H1 (cell line): ENCODE measurements around the gene TCN2. TPM values are rescaled to one million over a fixed set of nuclear protein-coding genes. Genes with fewer than 3 reads are reported as not detected.

Experiments
- CTCF ChIA-PET: fragments of 300-600 bp; sonication (Branson Sonifier 250); formaldehyde crosslinking; loops from one replicate; lab custom pipeline; 2021; ENCODE audit not compliant: partially characterized antibody; lab: Charles Lee
- POLR2A ChIA-PET: fragments of 300-600 bp; sonication (Branson Sonifier 250); formaldehyde crosslinking; loops from one replicate; lab custom pipeline; 2021; ENCODE audit warnings: inconsistent platforms; ENCODE audit not compliant: partially characterized antibody; lab: Charles Lee
- DNase-seq, 2 experiments: peaks; one replicate each; pipeline versions ENCODE4 v3.0.0 to v3.0.0-alpha.2; 2010 to 2022; ENCODE audit warnings: low spot score in 2 of 2, low read depth in 1 of 2, mixed read lengths in 1 of 2
- FAIRE-seq: peaks from 2 replicates; lab custom pipeline; 2011; peaks lifted over from hg19 to GRCh38; lab: Jason Lieb, UNC
- H2AFZ ChIP-seq: 2 replicates; pipeline ENCODE4 v1.8.1; 2012; ENCODE audit warnings: low read length, inconsistent platforms
- H2AK5ac ChIP-seq: 2 replicates; pipeline ENCODE4 v1.6.1; 2013; ENCODE audit warnings: low read depth, low read length
- H2BK120ac ChIP-seq: replicated peaks from 2 replicates; pipeline ENCODE3; 2013; ENCODE audit warnings: low read depth, low read length, inconsistent platforms
- H2BK12ac ChIP-seq: 2 replicates; pipeline ENCODE4 v1.6.1; 2013; ENCODE audit warnings: low read depth, low read length
- H2BK15ac ChIP-seq: 2 replicates; pipeline ENCODE4 v1.6.1; 2013; ENCODE audit warnings: low read length
- H2BK20ac ChIP-seq: 2 replicates; pipeline ENCODE4 v1.6.1; 2013; ENCODE audit warnings: low read length
- H2BK5ac ChIP-seq: 2 replicates; pipeline ENCODE4 v1.6.1; 2013; ENCODE audit warnings: low read depth, low read length
- H3K14ac ChIP-seq: 2 replicates; pipeline ENCODE4 v1.6.1; 2013; ENCODE audit warnings: inconsistent platforms; ENCODE audit not compliant: insufficient read length
- H3K18ac ChIP-seq: 2 replicates; pipeline ENCODE4 v1.6.1; 2013; ENCODE audit warnings: low read length; ENCODE audit errors: extremely low read depth
- H3K23ac ChIP-seq: 2 replicates; pipeline ENCODE4 v1.6.1; 2013; ENCODE audit warnings: inconsistent platforms; ENCODE audit not compliant: insufficient read length
- H3K23me2 ChIP-seq: 2 replicates; pipeline ENCODE4 v1.6.1; 2013; ENCODE audit warnings: low read depth, low read length
- H3K27ac ChIP-seq: 2 replicates; pipeline ENCODE4 v1.6.1; 2011; ENCODE audit warnings: low read depth, low read length, inconsistent platforms
- H3K27me3 ChIP-seq, 4 experiments: replicated peaks in 1 of 4; 1 replicate in 1 of 4; 2 replicates in 3 of 4; pipeline versions ENCODE4 v1.6.1 to v1.8.1; 2011 to 2013; ENCODE audit warnings: low read length in 3 of 4, mild to moderate bottlenecking in 3 of 4, inconsistent platforms in 2 of 4, mixed read lengths in 2 of 4, moderate library complexity in 1 of 4; ENCODE audit not compliant: control insufficient read depth in 3 of 4, insufficient read depth in 3 of 4; ENCODE audit errors: extremely low read depth in 1 of 4
- H3K36me3 ChIP-seq, 4 experiments: 2 replicates each; pipeline versions ENCODE4 v1.6.1 to v1.8.1; 2011 to 2013; ENCODE audit warnings: mild to moderate bottlenecking in 4 of 4, low read length in 3 of 4, moderate library complexity in 2 of 4, control low read depth in 1 of 4, inconsistent platforms in 1 of 4; ENCODE audit not compliant: insufficient read depth in 4 of 4, control insufficient read depth in 2 of 4
- H3K4ac ChIP-seq: replicated peaks from 2 replicates; pipeline ENCODE3; 2013; ENCODE audit warnings: low read length, low read depth, mixed read lengths, inconsistent platforms; ENCODE audit not compliant: insufficient read length
- H3K4me1 ChIP-seq, 4 experiments: replicated peaks in 1 of 4; 1 replicate in 1 of 4; 2 replicates in 3 of 4; pipeline versions ENCODE4 v1.6.1 to v1.8.1; 2011 to 2013; ENCODE audit warnings: low read length in 3 of 4, inconsistent platforms in 2 of 4, mixed read lengths in 1 of 4; ENCODE audit not compliant: insufficient read depth in 4 of 4, control insufficient read depth in 3 of 4
- H3K4me2 ChIP-seq, 2 experiments: 2 replicates each; pipeline versions ENCODE4 v1.6.1 to v1.8.1; 2011 to 2013; ENCODE audit warnings: low read depth in 2 of 2, low read length in 2 of 2, control low read depth in 1 of 2, inconsistent platforms in 1 of 2, mild to moderate bottlenecking in 1 of 2; ENCODE audit not compliant: insufficient read depth in 1 of 2
- H3K4me3 ChIP-seq, 4 experiments: fragments of 200-600, 300-600 bp in 1 of 4; sonication (generic), shearing (Covaris generic), sonication (Bioruptor Twin) in 1 of 4; 2 replicates each; pipeline versions ENCODE4 v1.5.1 to v1.8.1; 2011 to 2016; ENCODE audit warnings: low read length in 4 of 4, low read depth in 3 of 4, control low read depth in 2 of 4, inconsistent platforms in 2 of 4, mild to moderate bottlenecking in 2 of 4, mixed read lengths in 1 of 4, moderate library complexity in 1 of 4; ENCODE audit not compliant: insufficient read depth in 2 of 4; ENCODE audit errors: extremely low read depth in 1 of 4
- H3K56ac ChIP-seq: replicated peaks from 2 replicates; pipeline ENCODE3; 2013; ENCODE audit warnings: low read depth, mild to moderate bottlenecking, mixed read lengths, low read length, inconsistent platforms; ENCODE audit not compliant: insufficient read length
- H3K79me1 ChIP-seq: 2 replicates; pipeline ENCODE4 v1.6.1; 2013; ENCODE audit warnings: low read depth, low read length, control low read depth
- H3K79me2 ChIP-seq, 2 experiments: 2 replicates each; pipeline versions ENCODE4 v1.6.1 to v1.8.1; 2012 to 2013; ENCODE audit warnings: low read length in 2 of 2, mild to moderate bottlenecking in 2 of 2, inconsistent platforms in 1 of 2; ENCODE audit not compliant: insufficient read depth in 2 of 2, control insufficient read depth in 1 of 2
- H3K9ac ChIP-seq, 4 experiments: replicated peaks in 1 of 4; 1 replicate in 1 of 4; 2 replicates in 3 of 4; pipeline versions ENCODE4 v1.6.1 to v1.8.1; 2011 to 2013; ENCODE audit warnings: low read depth in 3 of 4, low read length in 3 of 4, control low read depth in 2 of 4, mild to moderate bottlenecking in 2 of 4, moderate library complexity in 2 of 4, inconsistent platforms in 1 of 4; ENCODE audit errors: extremely low read depth in 1 of 4
- H3K9me3 ChIP-seq, 2 experiments: 2 replicates each; pipeline versions ENCODE4 v1.6.1 to v1.8.1; 2012 to 2013; ENCODE audit warnings: mild to moderate bottlenecking in 2 of 2, moderate library complexity in 2 of 2, control low read depth in 1 of 2, inconsistent platforms in 1 of 2, low read depth in 1 of 2, low read length in 1 of 2, mixed read lengths in 1 of 2; ENCODE audit not compliant: insufficient read depth in 2 of 2
- H4K20me1 ChIP-seq, 2 experiments: replicated peaks in 1 of 2; 2 replicates each; pipeline versions ENCODE3 to v1.8.1; 2011 to 2013; ENCODE audit warnings: inconsistent platforms in 2 of 2, low read length in 2 of 2, mild to moderate bottlenecking in 1 of 2; ENCODE audit not compliant: insufficient read depth in 2 of 2, control insufficient read depth in 1 of 2
- H4K5ac ChIP-seq: 2 replicates; pipeline ENCODE4 v1.6.1; 2013; ENCODE audit warnings: low read length, low read depth, mixed read lengths, inconsistent platforms; ENCODE audit not compliant: insufficient read length
- H4K8ac ChIP-seq: 2 replicates; pipeline ENCODE4 v1.8.0; 2013; ENCODE audit warnings: mild to moderate bottlenecking, moderate library complexity, low read length, inconsistent platforms; ENCODE audit not compliant: insufficient read depth; ENCODE audit errors: extremely low read depth
- H4K91ac ChIP-seq: replicated peaks from 2 replicates; pipeline ENCODE3; 2013; ENCODE audit warnings: low read length, mixed read lengths, inconsistent platforms; ENCODE audit not compliant: insufficient read length
- CHD1 ChIP-seq: IDR thresholded peaks from 2 replicates; pipeline ENCODE4 v1.6.1; 2012; ENCODE audit warnings: low read depth, low read length, improper control_type of control experiment
- CHD2 ChIP-seq: IDR thresholded peaks from 2 replicates; pipeline ENCODE4 v1.6.1; 2012; ENCODE audit warnings: low read length, improper control_type of control experiment
- KDM5A ChIP-seq: fragments of 200-600 bp; IDR thresholded peaks from 2 replicates; pipeline ENCODE4 v1.7.1; 2012; ENCODE audit warnings: mild to moderate bottlenecking, low read length, inconsistent platforms, mixed read lengths
- WGBS, 2 experiments: shearing (Covaris generic) in 1 of 2; methylation state at CpG; one replicate each; pipeline versions ENCODE4 v1.1.6 to v1.1.7; 2013 to 2015; ENCODE audit warnings: low lambda C conversion rate in 2 of 2, mixed read lengths in 2 of 2, inconsistent platforms in 1 of 2, low coverage in 1 of 2, missing lambda C conversion rate in 1 of 2; ENCODE audit not compliant: insufficient replicate concordance in 2 of 2, insufficient coverage in 1 of 2, insufficient read length in 1 of 2; ENCODE audit errors: extremely low coverage in 1 of 2, missing lambda C conversion rate in 1 of 2; 5-methylcytosine and 5-hydroxymethylcytosine counted together
- polyA plus RNA-seq, 7 experiments: library from polyadenylated mRNA; depleted of rRNA in 3 of 7; stranded (reverse) in 5 of 7; unstranded in 2 of 7; fragments of >200 nt in 5 of 7; fragments of 200-250 nt in 2 of 7; gene quantifications; 1 replicate in 5 of 7; 2 replicates in 1 of 7; 4 replicates in 1 of 7; pipeline versions ENCODE4 v1.2.1 to v1.2.3, GENCODE V29; 2011 to 2013; ENCODE audit warnings: missing spikeins in 2 of 7, mixed read lengths in 2 of 7
- total RNA-seq: library from RNA; stranded (reverse); fragmentation: NEBNext Ultra II Directional; extraction: Animal tissue kit (Norgen Biotek cat#: 25700); gene quantifications from 2 replicates; pipeline ENCODE4 v1.2.1, GENCODE V29; 2021

Gene TCN2
- total and polyA plus RNA-seq, 2 of the 8 experiments (the other 6 are each of a cell fraction or from before 2014, with no cell fraction given) = 30.0 to 87.8 TPM

- FAIRE-seq (no peak), DNase-seq (no peak)
- TF ChIP-seq CHD2 (no peak), KDM5A (no peak), CHD1 (no peak)
- no peaks in the 10 kb centered on the region for H3K36me3 ChIP-seq
- H3K18ac ChIP-seq = no peak overlapping the region
- H3K4me3 ChIP-seq = no peak overlapping the region
- H2AFZ ChIP-seq = no peak overlapping the region
- H3K27ac ChIP-seq = no peak overlapping the region
- ChIA-PET POLR2A (interaction anchor here (1.0 to 1.7 kb wide), 2 partner anchors 11 to 13 kb away, joined by 3 to 11 read pairs; partner anchors contain the start of gene GAL3ST1), CTCF (interaction anchor here (0.8 to 2.7 kb wide), 5 partner anchors 9 to 21 kb away, joined by 3 to 10 read pairs (median 3); no protein-coding TSS in a partner anchor)
- H4K20me1 ChIP-seq = peaks cover 0 to 2% of the 10 kb centered on the region in 2 experiments
- peak overlapping the region; percentile 88; the same call in 1 of the 2 replicates for H2BK15ac ChIP-seq
- no peaks in the 10 kb centered on the region; the same call in 1 of the 2 replicates for H3K23me2 ChIP-seq
- no peaks in the 10 kb centered on the region for H3K27me3 ChIP-seq
- no peak overlapping the region for H2BK120ac ChIP-seq
- no peaks in the 10 kb centered on the region for H3K9me3 ChIP-seq
- no peak overlapping the region for H3K4ac ChIP-seq
- H3K4me2 ChIP-seq = no peak overlapping the region
- WGBS, 2 experiments = 95% methylated on average over 6 of the region's 6 CpGs; no CpG with 5 or more reads in 1 of the 2 experiments
- H3K56ac ChIP-seq = no peak overlapping the region
- H3K14ac ChIP-seq = no peak overlapping the region
- H4K8ac ChIP-seq = no peak overlapping the region
- H2BK5ac ChIP-seq = no peak overlapping the region
- no peaks in the 10 kb centered on the region for H3K79me1 ChIP-seq
- peak overlapping the region; percentile 97; the same call in 1 of the 2 replicates for H2BK12ac ChIP-seq
- H3K9ac ChIP-seq = peak overlapping the region in 1 of 4 experiments; percentile 14; a peak in 1 of 7 replicates
- H2BK20ac ChIP-seq = no peak overlapping the region
- H3K79me2 ChIP-seq = no peaks in the 10 kb centered on the region
- peaks cover 0 to 22% (median 12%) of the 10 kb centered on the region in 4 experiments; a peak in 6 of 7 replicates for H3K4me1 ChIP-seq
- H4K91ac ChIP-seq = peak overlapping the region; percentile 81
- no peak overlapping the region for H3K23ac ChIP-seq
- peak overlapping the region; percentile 98; the same call in 1 of the 2 replicates for H2AK5ac ChIP-seq
- no peak overlapping the region for H4K5ac ChIP-seq
These were observed 44.6 kb upstream of the TCN2 start for GRCh38 chr22:30562366-30562765.
